B cell (primary cell): Measurements from ENCODE around the gene NKD2. TPM values are rescaled to one million over a fixed set of nuclear protein-coding genes. Genes with fewer than 3 reads are reported as not detected.

Source experiments
- ATAC-seq: fragments of 200-7000 bp; cut with Tn5 transposase; one replicate; pipeline ENCODE4 v1.10.0; 2021; ENCODE audit warnings: low read depth, mild to moderate bottlenecking, moderate number of reproducible peaks, moderate library complexity
- CTCF ChIA-PET: fragments of 350-600 bp; sonication (Branson Sonifier 250); formaldehyde crosslinking; loops from one replicate; lab custom pipeline; 2021; ENCODE audit warnings: antibody characterized with exemption, inconsistent platforms; lab: Charles Lee
- POLR2A ChIA-PET: fragments of 350-600 bp; sonication (Branson Sonifier 250); formaldehyde crosslinking; loops from one replicate; lab custom pipeline; 2021; ENCODE audit warnings: antibody characterized with exemption; lab: Charles Lee
- DNase-seq: peaks from one replicate; pipeline ENCODE4 v3.0.0; 2013
- H2AFZ ChIP-seq: 2 replicates; pipeline ENCODE4 v1.6.1; 2012; ENCODE audit warnings: mild to moderate bottlenecking, low read depth, low read length; ENCODE audit not compliant: insufficient read depth, poor library complexity, severe bottlenecking
- H3K27ac ChIP-seq, 2 donors: 1 replicate in 1 of 2; 2 replicates in 1 of 2; pipeline ENCODE4 v1.5.1; 2012 to 2013; ENCODE audit warnings: low read length in 2 of 2, mild to moderate bottlenecking in 2 of 2, moderate library complexity in 1 of 2
- H3K27me3 ChIP-seq, 4 experiments: fragments of 200-600 bp in 1 of 4; sonication (generic) in 1 of 4; replicated peaks in 1 of 4; 1 replicate in 2 of 4; 2 replicates in 2 of 4; pipeline versions ENCODE4 v1.6.1 to v1.7.0; 2013 to 2016; ENCODE audit warnings: low read length in 3 of 4, mild to moderate bottlenecking in 2 of 4, mixed read lengths in 1 of 4, moderate library complexity in 1 of 4; ENCODE audit not compliant: insufficient read depth in 4 of 4, control insufficient read depth in 3 of 4; ENCODE audit errors: control extremely low read depth in 1 of 4
- H3K36me3 ChIP-seq, 2 experiments: replicated peaks in 1 of 2; 1 replicate in 1 of 2; 2 replicates in 1 of 2; pipeline versions ENCODE4 v1.6.1 to v1.7.1; 2013; ENCODE audit warnings: low read length in 1 of 2; ENCODE audit not compliant: insufficient read depth in 2 of 2, control insufficient read depth in 1 of 2; ENCODE audit errors: control extremely low read depth in 1 of 2, extremely low read depth in 1 of 2
- H3K4me1 ChIP-seq, 2 donors: fragments of 200-600 bp in 1 of 2; sonication (generic) in 1 of 2; 1 replicate in 1 of 2; 2 replicates in 1 of 2; pipeline versions ENCODE4 v1.5.1 to v1.6.1; 2013 to 2017; ENCODE audit warnings: low read length in 2 of 2; ENCODE audit not compliant: control insufficient read depth in 2 of 2, insufficient read depth in 2 of 2
- H3K4me2 ChIP-seq: replicated peaks from 2 replicates; pipeline ENCODE3; 2012; ENCODE audit warnings: mild to moderate bottlenecking, low read depth, low read length; ENCODE audit not compliant: poor library complexity, severe bottlenecking
- H3K4me3 ChIP-seq, 5 experiments: fragments of 200-600 bp in 1 of 5; sonication (generic) in 1 of 5; 1 replicate in 3 of 5; 2 replicates in 2 of 5; pipeline versions ENCODE4 v1.5.1 to v1.7.0; 2011 to 2016; ENCODE audit warnings: low read length in 4 of 5, mild to moderate bottlenecking in 4 of 5, low read depth in 2 of 5, control low read depth in 1 of 5, moderate library complexity in 1 of 5; ENCODE audit not compliant: insufficient read depth in 1 of 5; ENCODE audit errors: control extremely low read depth in 1 of 5, extremely low read depth in 1 of 5
- H3K79me2 ChIP-seq: fragments of 200-600 bp; sonication (generic); one replicate; pipeline ENCODE4 v1.6.0; 2016; ENCODE audit warnings: low read length; ENCODE audit not compliant: control insufficient read depth, insufficient read depth
- H3K9ac ChIP-seq: fragments of 200-600 bp; sonication (generic); 2 replicates; pipeline ENCODE4 v1.6.1; 2017; ENCODE audit warnings: mild to moderate bottlenecking, low read length, moderate library complexity
- H3K9me3 ChIP-seq, 3 donors: one replicate each; pipeline versions ENCODE4 v1.6.1 to v1.7.1; 2013; ENCODE audit warnings: low read length in 2 of 3; ENCODE audit not compliant: control insufficient read depth in 2 of 3, insufficient read depth in 1 of 3; ENCODE audit errors: control extremely low read depth in 1 of 3
- H4K20me1 ChIP-seq: 2 replicates; pipeline ENCODE4 v1.6.0; 2012; ENCODE audit warnings: mild to moderate bottlenecking, low read length; ENCODE audit not compliant: insufficient read depth, control insufficient read depth, poor library complexity, severe bottlenecking
- H3K27ac Mint-ChIP-seq: one replicate; pipeline ENCODE4 v1.8.0; 2021; ENCODE audit warnings: mixed read lengths
- H3K27me3 Mint-ChIP-seq: one replicate; pipeline ENCODE4 v1.8.0; 2021; ENCODE audit warnings: mixed read lengths
- H3K4me1 Mint-ChIP-seq: one replicate; pipeline ENCODE4 v1.8.0; 2021; ENCODE audit warnings: mixed read lengths
- H3K4me3 Mint-ChIP-seq: one replicate; pipeline ENCODE4 v1.8.0; 2021; ENCODE audit warnings: mixed read lengths
- H3K9me3 Mint-ChIP-seq: one replicate; pipeline ENCODE4 v1.8.0; 2022; ENCODE audit warnings: mixed read lengths; ENCODE audit not compliant: insufficient read depth
- CTCF ChIP-seq: fragments of 200-600 bp; IDR thresholded peaks from one replicate; pipeline ENCODE4 v1.8.0; 2022; ENCODE audit warnings: antibody characterized with exemption, mild to moderate bottlenecking
- EZH2 ChIP-seq: IDR thresholded peaks from 2 replicates; pipeline ENCODE4 v1.6.1; 2012; ENCODE audit warnings: borderline replicate concordance, low read depth, mild to moderate bottlenecking, moderate library complexity, low read length; ENCODE audit not compliant: insufficient read depth, poor library complexity, severe bottlenecking
- WGBS: methylation state at CpG from one replicate; pipeline ENCODE4 v1.1.5; 2013; ENCODE audit warnings: missing lambda C conversion rate; ENCODE audit not compliant: insufficient coverage; 5-methylcytosine and 5-hydroxymethylcytosine counted together
- intact Hi-C: fragments of 100-400 bp; cut with micrococcal nuclease; formaldehyde crosslinking; loops from one replicate; pipeline ENCODE4 v1.10.0; 2022
- polyA plus RNA-seq: library from polyadenylated mRNA; depleted of rRNA; stranded (reverse); fragments of >200 nt; gene quantifications from 2 replicates; pipeline ENCODE4 v1.2.3, GENCODE V29; 2012
- total RNA-seq, 2 donors: library from RNA; stranded (reverse); fragments of 120-200 nt in 1 of 2; gene quantifications; 1 replicate in 1 of 2; 2 replicates in 1 of 2; pipeline versions ENCODE4 v1.2.3 to v1.2.4, GENCODE V29; 2013 to 2022

NKD2 gene
- total and polyA plus RNA-seq, 2 donors (not counting 1 experiment from before 2014, with no cell fraction given) = 0.12 to 0.34 TPM

- Histone ChIP-seq H3K79me2 (no peaks in the 10 kb centered on the region), H3K4me2 (no peak overlapping the region), H2AFZ (no peak overlapping the region), H3K27me3 (peaks cover 0 to 64% (median 17%) of the 10 kb centered on the region in 4 experiments), H3K27ac (no peak overlapping the region), H4K20me1 (no peaks in the 10 kb centered on the region), H3K4me1 (peaks cover 0 to 8% of the 10 kb centered on the region in 2 donors), H3K9ac (no peak overlapping the region), H3K4me3 (no peak overlapping the region), H3K9me3 (peaks cover 0 to 13% (median 0%) of the 10 kb centered on the region in 3 donors), H3K36me3 (no peaks in the 10 kb centered on the region)
- ChIA-PET CTCF (no interaction called here), POLR2A (no interaction called here)
- no peak for ATAC-seq
- Mint-ChIP-seq H3K4me3 (no peak overlapping the region), H3K4me1 (peaks cover 10% of the 10 kb centered on the region), H3K27ac (no peak overlapping the region), H3K9me3 (no peaks in the 10 kb centered on the region), H3K27me3 (peaks cover 59% of the 10 kb centered on the region)
- no peak for DNase-seq
- TF ChIP-seq CTCF (no peak), EZH2 (no peak)
- intact Hi-C loops = no loop called here
- 93% methylated on average over 7 of the region's 9 CpGs for WGBS
Measured at GRCh38 chr5:966345-966710, 42.3 kb upstream of the NKD2 start.

- ChIA-PET CTCF (no interaction called here), POLR2A (no interaction called here)
- H3K27me3 Mint-ChIP-seq = peaks cover 54% of the 10 kb centered on the region
- DNase-seq (no peak), ATAC-seq (no peak)
- H3K9me3 Mint-ChIP-seq = no peaks in the 10 kb centered on the region
- H3K4me3 Mint-ChIP-seq = no peak overlapping the region
- Histone ChIP-seq H3K4me1 (peaks cover 0 to 8% of the 10 kb centered on the region in 2 donors), H3K27ac (no peak overlapping the region), H3K79me2 (no peaks in the 10 kb centered on the region), H2AFZ (no peak overlapping the region), H3K4me2 (no peak overlapping the region), H3K9ac (no peak overlapping the region), H3K27me3 (peaks cover 0 to 58% (median 16%) of the 10 kb centered on the region in 4 experiments), H3K9me3 (peaks cover 0 to 13% (median 0%) of the 10 kb centered on the region in 3 donors), H3K4me3 (no peak overlapping the region), H4K20me1 (no peaks in the 10 kb centered on the region), H3K36me3 (no peaks in the 10 kb centered on the region)
- TF ChIP-seq EZH2 = no peak
- TF ChIP-seq CTCF = no peak
- peaks cover 10% of the 10 kb centered on the region for H3K4me1 Mint-ChIP-seq
- intact Hi-C loops = no loop called here
- no peak overlapping the region for H3K27ac Mint-ChIP-seq
- WGBS = 93% methylated on average over 4 of the region's 6 CpGs
Measured at GRCh38 chr5:966941-967340, 41.7 kb upstream of the NKD2 start.
